SK-N-SH treated with all-trans-retinoic acid at 6 μM for 48 hours (cell line): ENCODE measurements around the gene SLCO3A1.

Experiments used
- ARNTL ChIP-seq: fragments of 450-650 bp; formaldehyde crosslinking; IDR thresholded peaks from 2 replicates; pipeline ENCODE4 v1.5.0; 2020; ENCODE audit warnings: low read depth, mild to moderate bottlenecking, moderate library complexity, borderline replicate concordance
- GLIS3 ChIP-seq: fragments of 250-450 bp; sonication (Bioruptor Pico); IDR thresholded peaks from 2 replicates; pipeline ENCODE4 v1.5.0; 2020; ENCODE audit warnings: mild to moderate bottlenecking, moderate library complexity
- PATZ1 ChIP-seq: fragments of 250-450 bp; sonication (Bioruptor Pico); IDR thresholded peaks from 2 replicates; pipeline ENCODE4 v1.8.0; 2020; ENCODE audit warnings: mild to moderate bottlenecking, moderate library complexity, borderline replicate concordance
- RARB ChIP-seq: fragments of 250-450 bp; sonication (Bioruptor Pico); IDR thresholded peaks from 2 replicates; pipeline ENCODE4 v1.8.0; 2021; ENCODE audit warnings: mild to moderate bottlenecking, moderate library complexity
- SNAI2 ChIP-seq: fragments of 250-450 bp; sonication (Bioruptor Pico); IDR thresholded peaks from 2 replicates; pipeline ENCODE4 v1.5.0; 2020; ENCODE audit warnings: mild to moderate bottlenecking, moderate library complexity
- TCF4 ChIP-seq: fragments of 250-450 bp; sonication (Bioruptor Pico); IDR thresholded peaks from 2 replicates; pipeline ENCODE4 v1.8.0; 2021; ENCODE audit warnings: mild to moderate bottlenecking, moderate library complexity, borderline replicate concordance
- ZFP3 ChIP-seq: fragments of 250-450 bp; sonication (Bioruptor Pico); IDR thresholded peaks from 2 replicates; pipeline ENCODE4 v1.5.0; 2020; ENCODE audit warnings: mild to moderate bottlenecking, moderate library complexity
- ZFP30 ChIP-seq: fragments of 450-650 bp; formaldehyde crosslinking; IDR thresholded peaks from 2 replicates; pipeline ENCODE4 v1.5.0; 2022; ENCODE audit warnings: mild to moderate bottlenecking, moderate library complexity
- ZNF8 ChIP-seq: fragments of 450-650 bp; formaldehyde crosslinking; IDR thresholded peaks from 2 replicates; pipeline ENCODE4 v1.5.0; 2020; ENCODE audit warnings: mild to moderate bottlenecking, moderate library complexity

- TF ChIP-seq ZFP30 (CRISPR knock-in tag), result no peak
- no peak for TF ChIP-seq ARNTL (CRISPR knock-in tag)
- TF ChIP-seq TCF4 (CRISPR knock-in tag), result no peak
- no peak for TF ChIP-seq ZNF8 (CRISPR knock-in tag)
- no peak for TF ChIP-seq RARB (CRISPR knock-in tag)
- no peak for TF ChIP-seq ZFP3 (CRISPR knock-in tag)
- TF ChIP-seq PATZ1, result no peak
- TF ChIP-seq GLIS3, result no peak
- no peak for TF ChIP-seq SNAI2 (CRISPR knock-in tag)
Measured at GRCh38 chr15:91936182-91936775, 82.8 kb downstream of the SLCO3A1 start.
